HepG2 (cell line): ENCODE results near the gene DPH7. TPM values are rescaled to one million over a fixed set of nuclear protein-coding genes. Genes with fewer than 3 reads are reported as not detected.

Source experiments
- ATAC-seq: fragments of 200-7000 bp; cut with Tn5 transposase; 3 replicates; pipeline ENCODE4 v1.9.1; 2020; ENCODE audit warnings: mild to moderate bottlenecking, moderate library complexity
- BruUV-seq: library from RNA; stranded (reverse); fragments of 400-500 nt; replicated peaks from 2 replicates; lab custom pipeline; 2021; lab: Mats Ljungman, UMichigan
- CTCF ChIA-PET: fragments of 300-600 bp; formaldehyde crosslinking; extraction: SDS; loops from one replicate; lab custom pipeline; 2021; ENCODE audit warnings: low total read pairs, inconsistent platforms, low intra/inter-chr PET ratio; lab: Yijun Ruan, JAX
- POLR2A ChIA-PET: fragments of 350-600 bp; sonication (Branson Sonifier 250); formaldehyde crosslinking; loops from one replicate; lab custom pipeline; 2020; ENCODE audit warnings: antibody characterized with exemption, inconsistent platforms; lab: Yijun Ruan, JAX
- DNase-seq: peaks from one replicate; pipeline ENCODE4 v3.0.0-alpha.2; 2015; ENCODE audit warnings: low spot score
- FAIRE-seq: peaks from 3 replicates; lab custom pipeline; 2011; peaks lifted over from hg19 to GRCh38; lab: Jason Lieb, UNC
- H2AFZ ChIP-seq: one replicate; pipeline ENCODE4 v1.6.1; 2011; ENCODE audit warnings: low read length, inconsistent platforms
- H3K27ac ChIP-seq: fragments of 300-600 bp; 3 replicates; pipeline ENCODE4 v1.8.0; 2011; ENCODE audit warnings: mixed run types, mild to moderate bottlenecking, mixed read lengths, low read length, inconsistent platforms; ENCODE audit not compliant: insufficient read depth; ENCODE audit errors: extremely low read length
- H3K27me3 ChIP-seq, 2 experiments: fragments of 200-600 bp in 1 of 2; 2 replicates in 1 of 2; 3 replicates in 1 of 2; pipeline versions ENCODE4 v1.6.0 to v1.8.0; 2011; ENCODE audit warnings: low read length in 2 of 2, mild to moderate bottlenecking in 2 of 2, moderate library complexity in 2 of 2, inconsistent platforms in 1 of 2; ENCODE audit not compliant: insufficient read depth in 2 of 2, control insufficient read depth in 1 of 2
- H3K36me3 ChIP-seq, 2 experiments: fragments of 200-600 bp in 1 of 2; replicated peaks in 1 of 2; 2 replicates in 1 of 2; 3 replicates in 1 of 2; pipeline versions ENCODE4 v1.5.1 to v1.8.0; 2011; ENCODE audit warnings: low read length in 2 of 2, inconsistent platforms in 1 of 2; ENCODE audit not compliant: insufficient read depth in 2 of 2, control insufficient read depth in 1 of 2
- H3K4me1 ChIP-seq: 2 replicates; pipeline ENCODE4 v1.5.1; 2012; ENCODE audit warnings: low read length, inconsistent platforms; ENCODE audit not compliant: insufficient read depth
- H3K4me2 ChIP-seq: 2 replicates; pipeline ENCODE4 v1.6.0; 2011; ENCODE audit warnings: low read depth, low read length, inconsistent platforms
- H3K4me3 ChIP-seq, 3 experiments: fragments of 200-600 bp in 1 of 3; sonication (generic), shearing (Covaris generic) in 1 of 3; replicated peaks in 1 of 3; 2 replicates each; pipeline ENCODE4 v1.5.1; 2011 to 2016; ENCODE audit warnings: low read length in 3 of 3, inconsistent platforms in 2 of 3, low read depth in 2 of 3, mild to moderate bottlenecking in 2 of 3, control low read depth in 1 of 3, mixed read lengths in 1 of 3; ENCODE audit not compliant: insufficient read depth in 1 of 3
- H3K79me2 ChIP-seq: one replicate; pipeline ENCODE4 v1.6.1; 2011; ENCODE audit warnings: low read length, inconsistent platforms; ENCODE audit not compliant: insufficient read depth
- H3K9ac ChIP-seq: 2 replicates; pipeline ENCODE4 v1.6.0; 2011; ENCODE audit warnings: mild to moderate bottlenecking, low read depth, low read length, inconsistent platforms; ENCODE audit not compliant: insufficient read depth
- H3K9me3 ChIP-seq: 2 replicates; pipeline ENCODE4 v1.5.1; 2012; ENCODE audit warnings: mild to moderate bottlenecking, low read length
- H4K20me1 ChIP-seq: 2 replicates; pipeline ENCODE4 v1.6.0; 2011; ENCODE audit warnings: inconsistent platforms, mild to moderate bottlenecking, low read length, moderate library complexity; ENCODE audit not compliant: insufficient read depth
- AGO2 ChIP-seq: fragments of 200-400 bp; formaldehyde crosslinking; optimal IDR thresholded peaks from 2 replicates; pipeline ENCODE3; 2017; ENCODE audit warnings: mild to moderate bottlenecking, low read depth, low read length, moderate library complexity
- HINFP ChIP-seq: sonication (generic); formaldehyde crosslinking; IDR thresholded peaks from 2 replicates; pipeline ENCODE4 v1.4.0; 2020; ENCODE audit warnings: low read depth, mild to moderate bottlenecking, missing genetic modification reagents
- PAWR ChIP-seq: sonication (generic); formaldehyde crosslinking; IDR thresholded peaks from 2 replicates; pipeline ENCODE4 v1.4.0; 2020; ENCODE audit warnings: missing genetic modification reagents, mild to moderate bottlenecking, borderline replicate concordance
- RBFOX2 ChIP-seq: fragments of 200-400 bp; formaldehyde crosslinking; IDR thresholded peaks from 2 replicates; pipeline ENCODE4 v1.6.1; 2017; ENCODE audit warnings: low read depth, mild to moderate bottlenecking, low read length
- SRSF1 ChIP-seq: fragments of 200-400 bp; formaldehyde crosslinking; optimal IDR thresholded peaks from 2 replicates; pipeline ENCODE3; 2017; ENCODE audit warnings: mild to moderate bottlenecking, low read depth, low read length, moderate library complexity
- TAF15 ChIP-seq: fragments of 200-400 bp; formaldehyde crosslinking; IDR thresholded peaks from one replicate; pipeline ENCODE4 v1.6.1; 2018; ENCODE audit warnings: mild to moderate bottlenecking, low read depth, low read length; ENCODE audit not compliant: poor library complexity, severe bottlenecking
- WGBS: methylation state at CpG from one replicate; pipeline ENCODE4 v1.1.6; 2017; ENCODE audit warnings: low lambda C conversion rate; 5-methylcytosine and 5-hydroxymethylcytosine counted together
- in situ Hi-C: cut with HindIII; loops from 2 replicates; pipeline ENCODE4 v1.10.0; 2017; ENCODE audit warnings: low pct_unique_long_range_greater_than_20kb; ENCODE audit not compliant: extremely low pct_ligation_motif_present
- intact Hi-C: fragments of 100-400 bp; cut with micrococcal nuclease; formaldehyde crosslinking; loops from one replicate; pipeline ENCODE4 v1.10.0; 2022; ENCODE audit not compliant: unreplicated experiment
- polyA plus RNA-seq, 8 experiments: library from polyadenylated mRNA; depleted of rRNA in 3 of 8; stranded (reverse) in 7 of 8; unstranded in 1 of 8; fragments of >200 nt; fragmentation: Illumina TruSeq in 4 of 8; extraction: Trizol in 4 of 8; gene quantifications; 2 replicates each; pipeline versions ENCODE4 v1.2.1 to v1.2.3, GENCODE V29; 2011 to 2016; ENCODE audit warnings: low read depth in 4 of 8, missing spikeins in 1 of 8, mixed read lengths in 1 of 8; ENCODE audit not compliant: insufficient read depth in 1 of 8
- total RNA-seq, 5 experiments: library from RNA; depleted of rRNA; stranded (reverse); fragments of >200 nt; fragmentation: Illumina TruSeq; extraction: Trizol; gene quantifications; 2 replicates each; pipeline ENCODE4 v1.2.3, GENCODE V29; 2016; ENCODE audit warnings: low read depth in 1 of 5
- TF ChIP-seq, protein P1 (sequence below): sonication (generic); formaldehyde crosslinking; IDR thresholded peaks from 2 replicates; pipeline ENCODE4 v1.4.0; 2020; ENCODE audit warnings: missing genetic modification reagents, mild to moderate bottlenecking, borderline replicate concordance
- TF ChIP-seq, protein P2 (sequence below), 2 experiments: fragments of 450-650 bp in 1 of 2; sonication (generic) in 1 of 2; formaldehyde crosslinking in 1 of 2; IDR thresholded peaks; 2 replicates each; pipeline versions ENCODE4 v1.6.1 to v1.8.0; 2016 to 2022; ENCODE audit warnings: antibody characterized with exemption in 1 of 2, mild to moderate bottlenecking in 1 of 2, missing genetic modification reagents in 1 of 2

DPH7 gene
- total and polyA plus RNA-seq, 2 of the 13 experiments (the other 11 are each of a cell fraction or from before 2014, with no cell fraction given), result 27.6 to 31.6 TPM

DNA sequence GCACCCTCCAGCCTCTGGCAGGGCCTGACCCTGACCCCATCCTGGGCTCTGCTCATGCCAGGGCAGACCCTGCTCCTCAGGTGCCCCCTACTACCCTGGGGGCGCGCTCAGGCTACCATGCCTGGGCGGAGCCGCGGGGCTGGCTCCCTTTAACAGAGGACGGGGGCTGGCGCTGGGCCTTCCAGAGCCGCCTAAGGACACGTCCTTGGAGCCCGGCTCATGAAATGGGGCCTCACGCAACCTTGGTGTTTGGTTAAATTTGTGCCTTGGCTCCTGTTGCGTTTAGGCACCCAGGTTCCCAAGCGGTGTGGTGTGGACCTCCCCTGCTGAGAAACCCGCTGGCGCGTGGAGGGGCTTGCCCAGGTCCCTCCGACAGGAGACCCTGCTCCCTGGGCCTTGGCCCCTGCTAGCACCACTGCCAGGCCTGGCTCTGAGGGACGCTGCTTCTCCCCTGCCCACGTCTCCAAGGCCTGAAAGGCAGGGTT, 36.7 kb upstream of the DPH7 start:
- CTCF ChIA-PET, result no interaction called here
- in situ Hi-C loops, result no loop called here
- DNase-seq, result no peak
- Histone ChIP-seq H2AFZ (no peak overlapping the region), H3K27me3 (no peaks in the 10 kb centered on the region; a peak in 1 of 5 replicates), H4K20me1 (peaks cover 6% of the 10 kb centered on the region; the same call in 1 of the 2 replicates), H3K4me2 (no peak overlapping the region), H3K4me1 (peaks cover 48% of the 10 kb centered on the region), H3K36me3 (peaks cover 3 to 13% of the 10 kb centered on the region in 2 experiments; a peak in 4 of 5 replicates), H3K4me3 (no peak overlapping the region), H3K9me3 (no peaks in the 10 kb centered on the region), H3K9ac (no peak overlapping the region), H3K79me2 (peaks cover 32% of the 10 kb centered on the region), H3K27ac (no peak overlapping the region)
- ATAC-seq, result no peak
- POLR2A ChIA-PET, result no interaction called here
- no TSS peak for BruUV-seq
- no peak for FAIRE-seq
- intact Hi-C loops, result no loop called here
- 95% methylated on average over 8 of the region's 19 CpGs for WGBS
- TF ChIP-seq SRSF1 (no peak), PAWR (CRISPR knock-in tag) (no peak), RBFOX2 (peak; percentile 61), HINFP (no peak), AGO2 (peak; percentile 81), TAF15 (peak; percentile 18)
- TF ChIP-seq, protein P1, sequence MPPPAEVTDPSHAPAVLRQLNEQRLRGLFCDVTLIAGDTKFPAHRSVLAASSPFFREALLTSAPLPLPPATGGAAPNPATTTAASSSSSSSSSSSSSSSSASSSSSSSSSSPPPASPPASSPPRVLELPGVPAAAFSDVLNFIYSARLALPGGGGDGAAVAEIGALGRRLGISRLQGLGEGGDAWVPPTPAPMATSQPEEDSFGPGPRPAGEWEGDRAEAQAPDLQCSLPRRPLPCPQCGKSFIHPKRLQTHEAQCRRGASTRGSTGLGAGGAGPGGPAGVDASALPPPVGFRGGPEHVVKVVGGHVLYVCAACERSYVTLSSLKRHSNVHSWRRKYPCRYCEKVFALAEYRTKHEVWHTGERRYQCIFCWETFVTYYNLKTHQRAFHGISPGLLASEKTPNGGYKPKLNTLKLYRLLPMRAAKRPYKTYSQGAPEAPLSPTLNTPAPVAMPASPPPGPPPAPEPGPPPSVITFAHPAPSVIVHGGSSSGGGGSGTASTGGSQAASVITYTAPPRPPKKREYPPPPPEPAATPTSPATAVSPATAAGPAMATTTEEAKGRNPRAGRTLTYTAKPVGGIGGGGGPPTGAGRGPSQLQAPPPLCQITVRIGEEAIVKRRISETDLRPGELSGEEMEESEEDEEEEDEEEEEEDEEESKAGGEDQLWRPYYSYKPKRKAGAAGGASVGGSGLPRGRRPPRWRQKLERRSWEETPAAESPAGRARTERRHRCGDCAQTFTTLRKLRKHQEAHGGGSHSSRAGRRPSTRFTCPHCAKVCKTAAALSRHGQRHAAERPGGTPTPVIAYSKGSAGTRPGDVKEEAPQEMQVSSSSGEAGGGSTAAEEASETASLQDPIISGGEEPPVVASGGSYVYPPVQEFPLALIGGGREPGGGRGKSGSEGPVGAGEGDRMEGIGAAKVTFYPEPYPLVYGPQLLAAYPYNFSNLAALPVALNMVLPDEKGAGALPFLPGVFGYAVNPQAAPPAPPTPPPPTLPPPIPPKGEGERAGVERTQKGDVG (CRISPR knock-in tag), result 0 out of 2 replicates have a peak, but pooled peaks have one; percentile 18
- TF ChIP-seq, protein P2, sequence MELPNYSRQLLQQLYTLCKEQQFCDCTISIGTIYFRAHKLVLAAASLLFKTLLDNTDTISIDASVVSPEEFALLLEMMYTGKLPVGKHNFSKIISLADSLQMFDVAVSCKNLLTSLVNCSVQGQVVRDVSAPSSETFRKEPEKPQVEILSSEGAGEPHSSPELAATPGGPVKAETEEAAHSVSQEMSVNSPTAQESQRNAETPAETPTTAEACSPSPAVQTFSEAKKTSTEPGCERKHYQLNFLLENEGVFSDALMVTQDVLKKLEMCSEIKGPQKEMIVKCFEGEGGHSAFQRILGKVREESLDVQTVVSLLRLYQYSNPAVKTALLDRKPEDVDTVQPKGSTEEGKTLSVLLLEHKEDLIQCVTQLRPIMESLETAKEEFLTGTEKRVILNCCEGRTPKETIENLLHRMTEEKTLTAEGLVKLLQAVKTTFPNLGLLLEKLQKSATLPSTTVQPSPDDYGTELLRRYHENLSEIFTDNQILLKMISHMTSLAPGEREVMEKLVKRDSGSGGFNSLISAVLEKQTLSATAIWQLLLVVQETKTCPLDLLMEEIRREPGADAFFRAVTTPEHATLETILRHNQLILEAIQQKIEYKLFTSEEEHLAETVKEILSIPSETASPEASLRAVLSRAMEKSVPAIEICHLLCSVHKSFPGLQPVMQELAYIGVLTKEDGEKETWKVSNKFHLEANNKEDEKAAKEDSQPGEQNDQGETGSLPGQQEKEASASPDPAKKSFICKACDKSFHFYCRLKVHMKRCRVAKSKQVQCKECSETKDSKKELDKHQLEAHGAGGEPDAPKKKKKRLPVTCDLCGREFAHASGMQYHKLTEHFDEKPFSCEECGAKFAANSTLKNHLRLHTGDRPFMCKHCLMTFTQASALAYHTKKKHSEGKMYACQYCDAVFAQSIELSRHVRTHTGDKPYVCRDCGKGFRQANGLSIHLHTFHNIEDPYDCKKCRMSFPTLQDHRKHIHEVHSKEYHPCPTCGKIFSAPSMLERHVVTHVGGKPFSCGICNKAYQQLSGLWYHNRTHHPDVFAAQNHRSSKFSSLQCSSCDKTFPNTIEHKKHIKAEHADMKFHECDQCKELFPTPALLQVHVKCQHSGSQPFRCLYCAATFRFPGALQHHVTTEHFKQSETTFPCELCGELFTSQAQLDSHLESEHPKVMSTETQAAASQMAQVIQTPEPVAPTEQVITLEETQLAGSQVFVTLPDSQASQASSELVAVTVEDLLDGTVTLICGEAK (IDR thresholded peaks at IDR 0.05), result no peak
- TF ChIP-seq, protein P2 (CRISPR knock-in tag; IDR thresholded peaks at IDR 0.05), result 0 out of 2 replicates have a peak, but pooled peaks have one; percentile 52
